HepG2 (cell line): ENCODE results near the gene S100A11. TPM values are rescaled to one million over a fixed set of nuclear protein-coding genes. Genes with fewer than 3 reads are reported as not detected.

ENCODE experiments used
- ATAC-seq: fragments of 200-7000 bp; cut with Tn5 transposase; 3 replicates; pipeline ENCODE4 v1.9.1; 2020; ENCODE audit warnings: mild to moderate bottlenecking, moderate library complexity
- BruUV-seq: library from RNA; stranded (reverse); fragments of 400-500 nt; replicated peaks from 2 replicates; lab custom pipeline; 2021; lab: Mats Ljungman, UMichigan
- CTCF ChIA-PET: fragments of 300-600 bp; formaldehyde crosslinking; extraction: SDS; loops from one replicate; lab custom pipeline; 2021; ENCODE audit warnings: low total read pairs, inconsistent platforms, low intra/inter-chr PET ratio; lab: Yijun Ruan, JAX
- POLR2A ChIA-PET: fragments of 350-600 bp; sonication (Branson Sonifier 250); formaldehyde crosslinking; loops from one replicate; lab custom pipeline; 2020; ENCODE audit warnings: antibody characterized with exemption, inconsistent platforms; lab: Yijun Ruan, JAX
- DNase-seq: peaks from one replicate; pipeline ENCODE4 v3.0.0-alpha.2; 2015; ENCODE audit warnings: low spot score
- FAIRE-seq: peaks from 3 replicates; lab custom pipeline; 2011; peaks lifted over from hg19 to GRCh38; lab: Jason Lieb, UNC
- H2AFZ ChIP-seq: one replicate; pipeline ENCODE4 v1.6.1; 2011; ENCODE audit warnings: low read length, inconsistent platforms
- H3K27ac ChIP-seq: fragments of 300-600 bp; 3 replicates; pipeline ENCODE4 v1.8.0; 2011; ENCODE audit warnings: mixed run types, mild to moderate bottlenecking, mixed read lengths, low read length, inconsistent platforms; ENCODE audit not compliant: insufficient read depth; ENCODE audit errors: extremely low read length
- H3K27me3 ChIP-seq, 2 experiments: fragments of 200-600 bp in 1 of 2; 2 replicates in 1 of 2; 3 replicates in 1 of 2; pipeline versions ENCODE4 v1.6.0 to v1.8.0; 2011; ENCODE audit warnings: low read length in 2 of 2, mild to moderate bottlenecking in 2 of 2, moderate library complexity in 2 of 2, inconsistent platforms in 1 of 2; ENCODE audit not compliant: insufficient read depth in 2 of 2, control insufficient read depth in 1 of 2
- H3K36me3 ChIP-seq, 2 experiments: fragments of 200-600 bp in 1 of 2; replicated peaks in 1 of 2; 2 replicates in 1 of 2; 3 replicates in 1 of 2; pipeline versions ENCODE4 v1.5.1 to v1.8.0; 2011; ENCODE audit warnings: low read length in 2 of 2, inconsistent platforms in 1 of 2; ENCODE audit not compliant: insufficient read depth in 2 of 2, control insufficient read depth in 1 of 2
- H3K4me1 ChIP-seq: 2 replicates; pipeline ENCODE4 v1.5.1; 2012; ENCODE audit warnings: low read length, inconsistent platforms; ENCODE audit not compliant: insufficient read depth
- H3K4me2 ChIP-seq: 2 replicates; pipeline ENCODE4 v1.6.0; 2011; ENCODE audit warnings: low read depth, low read length, inconsistent platforms
- H3K4me3 ChIP-seq, 3 experiments: fragments of 200-600 bp in 1 of 3; sonication (generic), shearing (Covaris generic) in 1 of 3; replicated peaks in 1 of 3; 2 replicates each; pipeline ENCODE4 v1.5.1; 2011 to 2016; ENCODE audit warnings: low read length in 3 of 3, inconsistent platforms in 2 of 3, low read depth in 2 of 3, mild to moderate bottlenecking in 2 of 3, control low read depth in 1 of 3, mixed read lengths in 1 of 3; ENCODE audit not compliant: insufficient read depth in 1 of 3
- H3K79me2 ChIP-seq: one replicate; pipeline ENCODE4 v1.6.1; 2011; ENCODE audit warnings: low read length, inconsistent platforms; ENCODE audit not compliant: insufficient read depth
- H3K9ac ChIP-seq: 2 replicates; pipeline ENCODE4 v1.6.0; 2011; ENCODE audit warnings: mild to moderate bottlenecking, low read depth, low read length, inconsistent platforms; ENCODE audit not compliant: insufficient read depth
- H3K9me3 ChIP-seq: 2 replicates; pipeline ENCODE4 v1.5.1; 2012; ENCODE audit warnings: mild to moderate bottlenecking, low read length
- H4K20me1 ChIP-seq: 2 replicates; pipeline ENCODE4 v1.6.0; 2011; ENCODE audit warnings: inconsistent platforms, mild to moderate bottlenecking, low read length, moderate library complexity; ENCODE audit not compliant: insufficient read depth
- FIP1L1 ChIP-seq: fragments of 200-400 bp; formaldehyde crosslinking; IDR thresholded peaks from 2 replicates; pipeline ENCODE4 v1.6.1; 2018; ENCODE audit warnings: low read depth, mild to moderate bottlenecking, low read length, moderate library complexity, borderline replicate concordance; ENCODE audit not compliant: insufficient read depth
- FOXJ3 ChIP-seq: sonication (generic); formaldehyde crosslinking; IDR thresholded peaks from 2 replicates; pipeline ENCODE4 v1.4.0; 2020; ENCODE audit warnings: missing genetic modification reagents, mild to moderate bottlenecking, borderline replicate concordance
- SRSF4 ChIP-seq: fragments of 200-400 bp; formaldehyde crosslinking; IDR thresholded peaks from one replicate; pipeline ENCODE4 v1.6.1; 2018; ENCODE audit warnings: mild to moderate bottlenecking, low read depth, low read length, moderate library complexity; ENCODE audit not compliant: poor library complexity, severe bottlenecking
- ZFX ChIP-seq: sonication (generic); formaldehyde crosslinking; IDR thresholded peaks from 2 replicates; pipeline ENCODE4 v1.4.0; 2020; ENCODE audit warnings: mild to moderate bottlenecking, low read depth, missing genetic modification reagents, moderate library complexity
- ZNF12 ChIP-seq: sonication (generic); formaldehyde crosslinking; IDR thresholded peaks from 2 replicates; pipeline ENCODE4 v1.5.0; 2020; ENCODE audit warnings: missing genetic modification reagents
- ZNF34 ChIP-seq: sonication (generic); formaldehyde crosslinking; IDR thresholded peaks from 2 replicates; pipeline ENCODE4 v1.4.0; 2020; ENCODE audit warnings: mild to moderate bottlenecking, missing genetic modification reagents, borderline replicate concordance
- ZNF431 ChIP-seq: sonication (generic); formaldehyde crosslinking; IDR thresholded peaks from 2 replicates; pipeline ENCODE4 v1.9.0; 2022; ENCODE audit warnings: missing genetic modification reagents, low read depth, mild to moderate bottlenecking, borderline replicate concordance
- ZNF496 ChIP-seq: sonication (generic); formaldehyde crosslinking; IDR thresholded peaks from 2 replicates; pipeline ENCODE4 v1.8.1; 2023; ENCODE audit warnings: mild to moderate bottlenecking, moderate library complexity, missing genetic modification reagents; ENCODE audit not compliant: insufficient replicate concordance
- ZNF616 ChIP-seq: sonication (generic); formaldehyde crosslinking; IDR thresholded peaks from 2 replicates; pipeline ENCODE4 v1.5.0; 2020; ENCODE audit warnings: low read depth, mild to moderate bottlenecking, missing genetic modification reagents
- ZNF709 ChIP-seq: sonication (generic); formaldehyde crosslinking; IDR thresholded peaks from 2 replicates; pipeline ENCODE4 v1.5.0; 2020; ENCODE audit warnings: mild to moderate bottlenecking, missing genetic modification reagents
- WGBS: methylation state at CpG from one replicate; pipeline ENCODE4 v1.1.6; 2017; ENCODE audit warnings: low lambda C conversion rate; 5-methylcytosine and 5-hydroxymethylcytosine counted together
- in situ Hi-C: cut with HindIII; loops from 2 replicates; pipeline ENCODE4 v1.10.0; 2017; ENCODE audit warnings: low pct_unique_long_range_greater_than_20kb; ENCODE audit not compliant: extremely low pct_ligation_motif_present
- intact Hi-C: fragments of 100-400 bp; cut with micrococcal nuclease; formaldehyde crosslinking; loops from one replicate; pipeline ENCODE4 v1.10.0; 2022; ENCODE audit not compliant: unreplicated experiment
- polyA plus RNA-seq, 8 experiments: library from polyadenylated mRNA; depleted of rRNA in 3 of 8; stranded (reverse) in 7 of 8; unstranded in 1 of 8; fragments of >200 nt; fragmentation: Illumina TruSeq in 4 of 8; extraction: Trizol in 4 of 8; gene quantifications; 2 replicates each; pipeline versions ENCODE4 v1.2.1 to v1.2.3, GENCODE V29; 2011 to 2016; ENCODE audit warnings: low read depth in 4 of 8, missing spikeins in 1 of 8, mixed read lengths in 1 of 8; ENCODE audit not compliant: insufficient read depth in 1 of 8
- total RNA-seq, 5 experiments: library from RNA; depleted of rRNA; stranded (reverse); fragments of >200 nt; fragmentation: Illumina TruSeq; extraction: Trizol; gene quantifications; 2 replicates each; pipeline ENCODE4 v1.2.3, GENCODE V29; 2016; ENCODE audit warnings: low read depth in 1 of 5
- TF ChIP-seq, protein P1 (sequence below): sonication (generic); formaldehyde crosslinking; IDR thresholded peaks from 2 replicates; pipeline ENCODE4 v1.5.0; 2020; ENCODE audit warnings: mild to moderate bottlenecking, missing genetic modification reagents, moderate library complexity

Gene S100A11
- total and polyA plus RNA-seq, 2 of the 13 experiments (the other 11 are each of a cell fraction or from before 2014, with no cell fraction given), result 6.6 to 34.4 TPM

DNA sequence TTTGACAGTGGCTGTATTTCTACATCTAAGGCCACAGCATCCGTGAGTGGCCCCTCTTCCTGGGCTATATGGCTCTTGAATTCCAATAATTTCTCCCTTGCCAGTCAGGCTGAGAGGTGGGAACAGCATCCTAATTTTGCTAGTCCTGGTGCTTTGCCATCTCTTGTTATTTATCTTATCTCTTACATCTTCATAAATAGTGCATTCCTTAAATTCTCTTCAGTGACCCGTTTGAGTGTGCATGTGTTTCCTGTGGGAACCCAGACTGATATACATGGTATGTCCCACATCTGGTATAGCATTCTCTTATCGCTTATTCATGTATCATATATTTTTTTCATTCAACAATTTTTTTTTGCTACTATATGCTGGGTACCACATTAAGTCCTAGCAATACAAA, 9.9 kb downstream of the S100A11 start:
- DNase-seq (no peak), FAIRE-seq (no peak), ATAC-seq (no peak)
- intact Hi-C loops, result no loop called here
- Histone ChIP-seq H3K27ac (no peak overlapping the region), H3K4me2 (no peak overlapping the region), H3K79me2 (no peaks in the 10 kb centered on the region), H3K9me3 (no peaks in the 10 kb centered on the region), H2AFZ (no peak overlapping the region), H3K36me3 (no peaks in the 10 kb centered on the region), H4K20me1 (no peaks in the 10 kb centered on the region), H3K9ac (no peak overlapping the region), H3K4me1 (no peaks in the 10 kb centered on the region), H3K4me3 (no peak overlapping the region), H3K27me3 (peaks cover 0 to 16% of the 10 kb centered on the region in 2 experiments; a peak in 3 of 5 replicates)
- no TSS peak for BruUV-seq
- in situ Hi-C loops, result no loop called here
- CTCF ChIA-PET, result no interaction called here
- POLR2A ChIA-PET, result no interaction called here
- WGBS, result 39% methylated on average over 3 of the region's 3 CpGs
- TF ChIP-seq ZNF34 (CRISPR knock-in tag), result no peak
- no peak for TF ChIP-seq ZNF12 (CRISPR knock-in tag)
- TF ChIP-seq ZNF616, result no peak
- TF ChIP-seq ZNF431 (CRISPR knock-in tag), result no peak
- TF ChIP-seq ZFX (CRISPR knock-in tag), result no peak
- no peak for TF ChIP-seq SRSF4
- TF ChIP-seq FIP1L1, result no peak
- TF ChIP-seq, protein P1, sequence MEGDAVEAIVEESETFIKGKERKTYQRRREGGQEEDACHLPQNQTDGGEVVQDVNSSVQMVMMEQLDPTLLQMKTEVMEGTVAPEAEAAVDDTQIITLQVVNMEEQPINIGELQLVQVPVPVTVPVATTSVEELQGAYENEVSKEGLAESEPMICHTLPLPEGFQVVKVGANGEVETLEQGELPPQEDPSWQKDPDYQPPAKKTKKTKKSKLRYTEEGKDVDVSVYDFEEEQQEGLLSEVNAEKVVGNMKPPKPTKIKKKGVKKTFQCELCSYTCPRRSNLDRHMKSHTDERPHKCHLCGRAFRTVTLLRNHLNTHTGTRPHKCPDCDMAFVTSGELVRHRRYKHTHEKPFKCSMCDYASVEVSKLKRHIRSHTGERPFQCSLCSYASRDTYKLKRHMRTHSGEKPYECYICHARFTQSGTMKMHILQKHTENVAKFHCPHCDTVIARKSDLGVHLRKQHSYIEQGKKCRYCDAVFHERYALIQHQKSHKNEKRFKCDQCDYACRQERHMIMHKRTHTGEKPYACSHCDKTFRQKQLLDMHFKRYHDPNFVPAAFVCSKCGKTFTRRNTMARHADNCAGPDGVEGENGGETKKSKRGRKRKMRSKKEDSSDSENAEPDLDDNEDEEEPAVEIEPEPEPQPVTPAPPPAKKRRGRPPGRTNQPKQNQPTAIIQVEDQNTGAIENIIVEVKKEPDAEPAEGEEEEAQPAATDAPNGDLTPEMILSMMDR (CRISPR knock-in tag), result no peak
- no peak for TF ChIP-seq ZNF709 (CRISPR knock-in tag)
- no peak for TF ChIP-seq ZNF496
- no peak for TF ChIP-seq FOXJ3
- TF ChIP-seq, all 625 proteins: peak for 0
